ENCODE results near the gene PRIM2. TPM values are rescaled to one million over a fixed set of nuclear protein-coding genes. Genes with fewer than 3 reads are reported as not detected.
"Not testable (repeated sequence)": the region's sequence is repeated elsewhere in the genome, so short reads cannot be mapped to it uniquely, and the experiment has no call there.

The PRIM2 gene
- total RNA-seq, 1 experiment from 2014 or later, result 45.2 TPM

DNA sequence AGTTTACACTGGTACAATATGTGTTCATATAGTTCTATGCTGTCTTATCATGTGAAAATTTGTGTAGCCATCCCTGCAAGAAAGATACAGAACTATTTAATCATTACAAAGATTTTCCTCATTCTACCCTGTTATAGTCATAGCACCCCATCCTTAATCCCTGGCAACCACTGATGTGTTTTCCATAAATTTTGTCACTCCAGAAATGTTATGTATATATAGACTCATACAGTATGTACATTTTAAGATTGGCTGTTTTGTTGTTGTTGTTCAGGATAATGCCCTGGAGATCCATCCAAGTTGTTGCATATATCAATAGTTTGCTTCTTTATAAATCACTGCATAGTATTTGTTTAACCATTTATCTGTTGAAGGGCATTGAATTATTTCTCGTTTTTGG, 163.7 kb downstream of the PRIM2 start:
- H3K27me3 ChIP-seq (replicated peaks; ENCODE audit: insufficient read depth, low read depth, low read length, poor library complexity); POLR2A ChIA-PET (ENCODE audit: low non-redundant PET); intact Hi-C loops (cut with micrococcal nuclease; ENCODE audit: unreplicated experiment); DNase-seq (ENCODE audit: low spot score); CTCF ChIA-PET; BruUV-seq (replicated peaks); H3K4me3 ChIP-seq (ENCODE audit: low read depth, low read length, poor library complexity, severe bottlenecking); H3K36me3 ChIP-seq (ENCODE audit: insufficient read depth, low read length, poor library complexity, severe bottlenecking); H3K27ac ChIP-seq (ENCODE audit: low read depth, low read length, poor library complexity, severe bottlenecking); H3K4me1 ChIP-seq (ENCODE audit: insufficient read depth, low read length, poor library complexity, severe bottlenecking); H3K9me3 ChIP-seq (ENCODE audit: low read depth, low read length, poor library complexity, severe bottlenecking): not testable (repeated sequence)

DNA sequence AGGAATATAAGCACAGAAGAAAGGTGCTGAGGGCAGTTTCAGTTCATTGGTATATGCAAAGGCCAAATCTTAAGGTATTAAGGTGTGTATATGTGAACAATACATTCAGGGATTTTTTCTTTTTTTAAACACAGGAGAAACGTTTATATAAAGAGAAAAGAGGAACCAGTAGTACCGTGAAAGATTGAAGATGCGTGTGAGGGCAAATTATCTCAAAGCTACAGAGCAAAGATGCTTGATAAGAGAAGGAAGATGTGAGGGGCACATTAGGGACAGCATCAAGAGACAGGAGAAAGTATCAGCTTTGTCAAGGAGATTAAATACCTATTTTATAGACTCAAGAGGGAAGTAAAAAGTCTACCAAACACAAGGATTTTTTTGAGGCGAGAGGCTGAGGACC, 165.0 kb downstream of the PRIM2 start:
- DNase-seq (ENCODE audit: low spot score); H3K27me3 ChIP-seq (replicated peaks; ENCODE audit: insufficient read depth, low read depth, low read length, poor library complexity); H3K4me3 ChIP-seq (ENCODE audit: low read depth, low read length, poor library complexity, severe bottlenecking); BruUV-seq (replicated peaks); H3K36me3 ChIP-seq (ENCODE audit: insufficient read depth, low read length, poor library complexity, severe bottlenecking); H3K9me3 ChIP-seq (ENCODE audit: low read depth, low read length, poor library complexity, severe bottlenecking); H3K4me1 ChIP-seq (ENCODE audit: insufficient read depth, low read length, poor library complexity, severe bottlenecking); H3K27ac ChIP-seq (ENCODE audit: low read depth, low read length, poor library complexity, severe bottlenecking); intact Hi-C loops (cut with micrococcal nuclease; ENCODE audit: unreplicated experiment); POLR2A ChIA-PET (ENCODE audit: low non-redundant PET); CTCF ChIA-PET: not testable (repeated sequence)

DNA sequence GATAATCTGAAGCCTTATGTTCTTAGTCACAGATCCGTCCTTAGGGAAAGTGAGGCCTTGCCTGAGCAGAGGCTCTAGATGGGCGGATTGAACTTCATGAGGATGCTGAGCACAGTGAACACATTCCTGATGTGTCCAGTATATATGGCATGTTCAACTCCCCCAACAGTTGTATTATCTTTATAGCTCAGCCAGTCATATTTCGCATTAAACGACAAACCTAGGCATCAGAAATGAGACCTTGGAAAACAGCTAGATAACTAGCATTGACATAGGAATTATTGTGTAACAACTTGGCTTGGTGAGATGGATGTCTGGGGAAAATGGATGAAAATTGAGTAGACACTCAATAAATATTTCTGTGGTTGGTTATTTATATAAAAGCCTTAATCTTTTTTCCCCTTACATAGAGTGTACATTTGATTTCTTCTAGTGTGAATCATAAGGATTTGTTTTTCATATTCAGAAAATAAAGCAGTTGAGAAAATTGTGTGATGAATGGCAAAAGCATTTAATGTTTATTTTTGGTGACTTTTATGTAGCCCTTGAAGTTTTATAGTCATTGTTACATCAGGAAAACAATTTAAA, 169.2 kb downstream of the PRIM2 start:
- POLR2A ChIA-PET (ENCODE audit: low non-redundant PET); intact Hi-C loops (cut with micrococcal nuclease; ENCODE audit: unreplicated experiment); BruUV-seq (replicated peaks): not testable (repeated sequence)

DNA sequence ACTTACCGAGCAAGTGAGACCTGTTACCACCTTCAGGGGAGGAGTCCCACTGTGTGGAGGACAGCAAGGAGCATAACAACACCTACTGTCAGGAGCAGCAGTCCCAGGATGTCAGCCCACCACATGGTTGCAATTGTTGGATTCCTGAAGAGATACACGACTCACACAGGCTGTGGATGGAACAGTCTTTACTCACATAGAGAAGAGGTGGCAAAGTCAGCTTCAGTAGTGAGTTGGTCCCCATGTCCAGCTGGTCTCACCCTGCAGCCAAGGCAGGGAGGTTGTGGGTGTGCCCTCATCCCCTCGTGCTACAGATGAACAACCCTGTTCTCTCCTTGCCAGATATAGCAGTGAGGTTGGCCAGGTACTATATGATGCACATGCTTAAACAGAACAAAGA, 171.1 kb downstream of the PRIM2 start:
- H3K9me3 ChIP-seq (ENCODE audit: low read depth, low read length, poor library complexity, severe bottlenecking); CTCF ChIA-PET; intact Hi-C loops (cut with micrococcal nuclease; ENCODE audit: unreplicated experiment); H3K4me3 ChIP-seq (ENCODE audit: low read depth, low read length, poor library complexity, severe bottlenecking); DNase-seq (ENCODE audit: low spot score); H3K36me3 ChIP-seq (ENCODE audit: insufficient read depth, low read length, poor library complexity, severe bottlenecking); H3K27me3 ChIP-seq (replicated peaks; ENCODE audit: insufficient read depth, low read depth, low read length, poor library complexity); H3K27ac ChIP-seq (ENCODE audit: low read depth, low read length, poor library complexity, severe bottlenecking); POLR2A ChIA-PET (ENCODE audit: low non-redundant PET); BruUV-seq (replicated peaks): not testable (repeated sequence)
- H3K4me1 ChIP-seq (ENCODE audit: insufficient read depth, low read length, poor library complexity, severe bottlenecking), result peaks cover 14% of the 10 kb centered on the region

More for the DNA sequence above, 169.2 kb downstream of the PRIM2 start:
- H3K27ac ChIP-seq (ENCODE audit: low read depth, low read length, poor library complexity, severe bottlenecking); H3K4me3 ChIP-seq (ENCODE audit: low read depth, low read length, poor library complexity, severe bottlenecking); H3K4me1 ChIP-seq (ENCODE audit: insufficient read depth, low read length, poor library complexity, severe bottlenecking); H3K36me3 ChIP-seq (ENCODE audit: insufficient read depth, low read length, poor library complexity, severe bottlenecking); H3K27me3 ChIP-seq (replicated peaks; ENCODE audit: insufficient read depth, low read depth, low read length, poor library complexity); CTCF ChIA-PET; DNase-seq (ENCODE audit: low spot score); H3K9me3 ChIP-seq (ENCODE audit: low read depth, low read length, poor library complexity, severe bottlenecking): not testable (repeated sequence)

DNA sequence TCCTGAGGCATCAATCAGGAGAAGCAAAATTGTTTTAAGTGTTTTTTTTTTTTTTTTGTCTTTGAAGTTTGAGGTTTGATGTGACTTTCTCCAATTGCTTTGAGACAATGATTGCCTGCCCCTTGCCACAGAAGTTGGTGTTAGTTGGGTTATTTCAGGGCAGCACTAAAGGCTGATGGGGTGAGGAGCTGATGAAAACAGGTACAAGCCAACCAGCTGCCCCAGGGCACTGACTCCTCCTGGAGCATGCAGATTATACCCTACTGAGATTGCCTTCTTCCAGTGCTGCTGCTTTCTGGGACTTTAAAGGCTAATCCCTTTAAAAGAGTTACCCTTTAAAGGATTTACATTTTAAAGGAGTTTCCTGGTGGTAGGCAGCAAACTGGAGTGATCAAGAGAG, 172.5 kb downstream of the PRIM2 start:
- peaks cover 14% of the 10 kb centered on the region for H3K4me1 ChIP-seq (ENCODE audit: insufficient read depth, low read length, poor library complexity, severe bottlenecking)
- DNase-seq (ENCODE audit: low spot score), result peak; percentile 43
- H3K36me3 ChIP-seq (ENCODE audit: insufficient read depth, low read length, poor library complexity, severe bottlenecking); H3K27me3 ChIP-seq (replicated peaks; ENCODE audit: insufficient read depth, low read depth, low read length, poor library complexity); CTCF ChIA-PET; H3K9me3 ChIP-seq (ENCODE audit: low read depth, low read length, poor library complexity, severe bottlenecking); BruUV-seq (replicated peaks); POLR2A ChIA-PET (ENCODE audit: low non-redundant PET); H3K27ac ChIP-seq (ENCODE audit: low read depth, low read length, poor library complexity, severe bottlenecking); H3K4me3 ChIP-seq (ENCODE audit: low read depth, low read length, poor library complexity, severe bottlenecking); intact Hi-C loops (cut with micrococcal nuclease; ENCODE audit: unreplicated experiment): not testable (repeated sequence)

DNA sequence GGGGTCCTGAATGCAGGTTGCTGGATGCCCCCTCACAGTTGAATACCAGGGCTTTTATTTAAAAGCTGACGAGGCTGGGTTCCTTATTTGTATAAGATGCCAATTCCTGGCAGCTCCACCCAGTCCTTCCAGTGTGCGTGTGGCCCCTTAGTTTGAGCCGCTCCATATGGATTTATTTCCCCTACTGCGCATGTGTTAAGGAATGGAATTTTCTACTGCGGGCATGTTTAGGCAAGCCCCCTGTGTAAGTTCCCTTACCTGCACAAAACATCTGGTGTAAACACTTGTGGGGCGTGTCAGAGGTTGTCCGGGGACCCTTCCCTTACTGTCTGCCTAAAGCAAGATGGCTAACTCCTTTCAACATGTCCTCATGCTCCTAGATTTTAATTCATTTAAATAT, 174.4 kb downstream of the PRIM2 start:
- CTCF ChIA-PET; DNase-seq (ENCODE audit: low spot score); H3K9me3 ChIP-seq (ENCODE audit: low read depth, low read length, poor library complexity, severe bottlenecking); BruUV-seq (replicated peaks); H3K4me3 ChIP-seq (ENCODE audit: low read depth, low read length, poor library complexity, severe bottlenecking); POLR2A ChIA-PET (ENCODE audit: low non-redundant PET); H3K27ac ChIP-seq (ENCODE audit: low read depth, low read length, poor library complexity, severe bottlenecking); intact Hi-C loops (cut with micrococcal nuclease; ENCODE audit: unreplicated experiment); H3K27me3 ChIP-seq (replicated peaks; ENCODE audit: insufficient read depth, low read depth, low read length, poor library complexity); H3K36me3 ChIP-seq (ENCODE audit: insufficient read depth, low read length, poor library complexity, severe bottlenecking): not testable (repeated sequence)
- peaks cover 14% of the 10 kb centered on the region for H3K4me1 ChIP-seq (ENCODE audit: insufficient read depth, low read length, poor library complexity, severe bottlenecking)

DNA sequence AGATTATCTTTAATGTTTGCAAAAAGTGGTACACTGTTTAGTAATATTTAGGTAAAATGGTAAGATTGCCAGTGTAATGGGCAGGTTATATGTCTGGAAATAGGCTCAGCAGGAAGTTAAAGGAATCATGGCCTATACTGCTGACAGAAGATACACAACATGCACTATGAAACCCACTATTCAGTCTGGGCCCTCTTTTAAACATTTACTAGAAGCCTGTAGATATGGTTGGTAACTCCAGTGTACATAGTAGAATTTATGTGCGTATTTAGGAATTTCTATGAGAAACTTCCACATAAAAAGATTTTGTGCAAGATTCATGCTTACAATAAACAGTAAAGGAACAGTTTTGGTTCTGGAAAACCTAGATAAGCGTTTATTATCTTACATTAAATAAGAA, 178.8 kb downstream of the PRIM2 start:
- BruUV-seq (replicated peaks); H3K9me3 ChIP-seq (ENCODE audit: low read depth, low read length, poor library complexity, severe bottlenecking); POLR2A ChIA-PET (ENCODE audit: low non-redundant PET); H3K4me1 ChIP-seq (ENCODE audit: insufficient read depth, low read length, poor library complexity, severe bottlenecking); H3K27ac ChIP-seq (ENCODE audit: low read depth, low read length, poor library complexity, severe bottlenecking); CTCF ChIA-PET; H3K4me3 ChIP-seq (ENCODE audit: low read depth, low read length, poor library complexity, severe bottlenecking); H3K27me3 ChIP-seq (replicated peaks; ENCODE audit: insufficient read depth, low read depth, low read length, poor library complexity); DNase-seq (ENCODE audit: low spot score); H3K36me3 ChIP-seq (ENCODE audit: insufficient read depth, low read length, poor library complexity, severe bottlenecking); intact Hi-C loops (cut with micrococcal nuclease; ENCODE audit: unreplicated experiment): not testable (repeated sequence)

DNA sequence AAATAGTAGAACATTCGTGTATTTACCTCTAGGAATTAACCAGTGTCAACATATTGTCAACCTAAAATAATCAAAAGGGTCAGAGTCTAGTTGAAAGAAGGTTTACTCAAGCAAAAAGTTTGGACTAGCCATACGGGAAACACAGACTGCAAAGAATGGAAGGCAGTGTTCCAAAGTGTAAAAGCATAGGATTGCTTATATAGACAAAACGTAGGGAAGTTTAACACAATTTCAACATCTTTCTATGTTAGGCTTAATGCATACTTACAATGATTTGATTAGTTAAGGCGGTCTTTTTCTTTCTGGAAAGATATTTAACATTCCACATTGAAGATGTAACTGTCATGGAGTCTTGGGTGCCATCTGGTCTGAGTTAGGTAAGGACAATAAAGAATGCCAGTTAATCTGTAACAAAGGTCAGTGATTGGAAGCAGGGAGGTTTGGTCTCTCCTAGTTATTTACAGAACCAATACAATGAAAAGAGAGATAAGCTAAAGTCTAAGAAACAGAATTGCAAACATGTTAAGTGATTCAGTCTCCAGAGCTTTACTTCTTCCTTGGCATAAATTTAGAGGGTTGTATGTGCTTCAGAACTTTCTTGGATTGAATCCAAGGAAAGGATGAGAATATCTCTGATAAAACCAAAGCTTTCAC, 183.1 kb downstream of the PRIM2 start:
- BruUV-seq (replicated peaks); H3K4me3 ChIP-seq (ENCODE audit: low read depth, low read length, poor library complexity, severe bottlenecking); H3K27me3 ChIP-seq (replicated peaks; ENCODE audit: insufficient read depth, low read depth, low read length, poor library complexity); intact Hi-C loops (cut with micrococcal nuclease; ENCODE audit: unreplicated experiment); POLR2A ChIA-PET (ENCODE audit: low non-redundant PET); CTCF ChIA-PET; H3K9me3 ChIP-seq (ENCODE audit: low read depth, low read length, poor library complexity, severe bottlenecking); H3K36me3 ChIP-seq (ENCODE audit: insufficient read depth, low read length, poor library complexity, severe bottlenecking): not testable (repeated sequence)
- H3K27ac ChIP-seq (ENCODE audit: low read depth, low read length, poor library complexity, severe bottlenecking), result peak overlapping the region; percentile 57
- DNase-seq (ENCODE audit: low spot score), result peak; percentile 63
- peaks cover 10% of the 10 kb centered on the region for H3K4me1 ChIP-seq (ENCODE audit: insufficient read depth, low read length, poor library complexity, severe bottlenecking)
